GM12878 (cell line): Measurements from ENCODE around the gene BOD1L1. TPM values are rescaled to one million over a fixed set of nuclear protein-coding genes. Genes with fewer than 3 reads are reported as not detected.

Source experiments
- ATAC-seq: fragments of 200-7000 bp; cut with Tn5 transposase; 3 replicates; pipeline ENCODE4 v1.9.1; 2020; ENCODE audit warnings: mild to moderate bottlenecking, moderate library complexity
- BruUV-seq: library from RNA; stranded (reverse); fragments of 400-500 nt; replicated peaks from 2 replicates; lab custom pipeline; 2021; lab: Mats Ljungman, UMichigan
- CTCF ChIA-PET: fragments of 300-600 bp; sonication (Branson Sonifier 250); formaldehyde crosslinking; extraction: SDS; loops from one replicate; lab custom pipeline; 2021; ENCODE audit warnings: inconsistent platforms; lab: Yijun Ruan, JAX
- POLR2A ChIA-PET: fragments of 350-600 bp; formaldehyde crosslinking; extraction: SDS; loops from one replicate; lab custom pipeline; 2021; ENCODE audit warnings: inconsistent platforms; lab: Charles Lee
- RAD21 ChIA-PET: fragments of 300-600 bp; sonication (Branson Sonifier 250); formaldehyde crosslinking; loops from one replicate; lab custom pipeline; 2023; ENCODE audit warnings: antibody characterized with exemption; ENCODE audit not compliant: unreplicated experiment; lab: Charles Lee
- SMC1A ChIA-PET: fragments of 300-600 bp; sonication (Branson Sonifier 250); formaldehyde crosslinking; loops from one replicate; lab custom pipeline; 2023; ENCODE audit not compliant: unreplicated experiment, uncharacterized antibody; lab: Charles Lee
- DNase-seq: peaks from one replicate; pipeline ENCODE4 v3.0.0-alpha.2; 2011; ENCODE audit warnings: low read depth, low spot score
- FAIRE-seq: peaks from 3 replicates; lab custom pipeline; 2011; peaks lifted over from hg19 to GRCh38; lab: Jason Lieb, UNC
- H2AFZ ChIP-seq: 2 replicates; pipeline ENCODE4 v1.6.0; 2011; ENCODE audit warnings: low read depth, low read length, control low read depth; ENCODE audit not compliant: control insufficient read depth
- H3K27ac ChIP-seq: 2 replicates; pipeline ENCODE4 v1.5.1; 2011; ENCODE audit warnings: control low read depth; ENCODE audit not compliant: control insufficient read depth, insufficient read depth
- H3K27me3 ChIP-seq, 2 experiments: replicated peaks in 1 of 2; 2 replicates each; pipeline versions ENCODE4 v1.6.0 to v1.6.1; 2011; ENCODE audit warnings: low read length in 1 of 2; ENCODE audit not compliant: control insufficient read depth in 2 of 2, insufficient read depth in 2 of 2
- H3K36me3 ChIP-seq, 2 experiments: 2 replicates each; pipeline ENCODE4 v1.5.1; 2011; ENCODE audit warnings: low read length in 1 of 2; ENCODE audit not compliant: control insufficient read depth in 2 of 2, insufficient read depth in 2 of 2
- H3K4me1 ChIP-seq: 2 replicates; pipeline ENCODE4 v1.6.1; 2011; ENCODE audit warnings: mild to moderate bottlenecking, low read length, moderate library complexity, mixed read lengths; ENCODE audit not compliant: control insufficient read depth, insufficient read depth
- H3K4me2 ChIP-seq: 2 replicates; pipeline ENCODE4 v1.6.0; 2011; ENCODE audit warnings: control low read depth; ENCODE audit not compliant: control insufficient read depth, insufficient read depth
- H3K4me3 ChIP-seq: fragments of 200-600 bp; sonication (generic); 2 replicates; pipeline ENCODE4 v1.5.1; 2016
- H3K79me2 ChIP-seq: 2 replicates; pipeline ENCODE4 v1.6.0; 2011; ENCODE audit warnings: low read length; ENCODE audit not compliant: control insufficient read depth, insufficient read depth
- H3K9ac ChIP-seq: 2 replicates; pipeline ENCODE4 v1.8.0; 2011; ENCODE audit warnings: low read length, control low read depth, mixed read lengths; ENCODE audit not compliant: control insufficient read depth, insufficient read depth
- H3K9me3 ChIP-seq: replicated peaks from 3 replicates; pipeline ENCODE4 v1.5.1; 2011; ENCODE audit warnings: mild to moderate bottlenecking, low read length; ENCODE audit not compliant: control insufficient read depth, insufficient read depth
- H4K20me1 ChIP-seq: 2 replicates; pipeline ENCODE4 v1.6.0; 2011; ENCODE audit not compliant: control insufficient read depth, insufficient read depth
- CHD2 ChIP-seq: IDR thresholded peaks from 2 replicates; pipeline ENCODE4 v1.6.1; 2011; ENCODE audit warnings: low read depth, low read length, improper control_type of control experiment, borderline replicate concordance
- CREB1 ChIP-seq: IDR thresholded peaks from 2 replicates; pipeline ENCODE4 v1.6.1; 2012; ENCODE audit warnings: low read depth, mild to moderate bottlenecking, inconsistent platforms
- CREM ChIP-seq: IDR thresholded peaks from 2 replicates; pipeline ENCODE4 v1.6.1; 2014; ENCODE audit warnings: antibody characterized with exemption, low read depth
- HCFC1 ChIP-seq: fragments of 150-350 bp; IDR thresholded peaks from 2 replicates; pipeline ENCODE4 v1.6.1; 2014; ENCODE audit warnings: low read length
- IRF3 ChIP-seq: fragments of 450-650 bp; IDR thresholded peaks from 2 replicates; pipeline ENCODE4 v1.6.1; 2014; ENCODE audit warnings: mild to moderate bottlenecking
- JUND ChIP-seq: IDR thresholded peaks from 2 replicates; pipeline ENCODE4 v1.6.1; 2012; ENCODE audit warnings: low read depth, mild to moderate bottlenecking, low read length, improper control_type of control experiment, moderate library complexity
- KLF5 ChIP-seq: fragments of 450-650 bp; IDR thresholded peaks from 2 replicates; pipeline ENCODE4 v1.6.1; 2014; ENCODE audit warnings: mild to moderate bottlenecking; ENCODE audit not compliant: partially characterized antibody
- LARP7 ChIP-seq: fragments of 450-650 bp; IDR thresholded peaks from 2 replicates; pipeline ENCODE4 v1.6.1; 2017; ENCODE audit warnings: mild to moderate bottlenecking
- MTA2 ChIP-seq: fragments of 450-650 bp; IDR thresholded peaks from 2 replicates; pipeline ENCODE4 v1.6.1; 2016; ENCODE audit warnings: low read depth, mild to moderate bottlenecking, moderate library complexity
- NFYA ChIP-seq: IDR thresholded peaks from 2 replicates; pipeline ENCODE4 v1.6.1; 2011; ENCODE audit warnings: low read depth, mild to moderate bottlenecking, low read length, improper control_type of control experiment, borderline replicate concordance
- PML ChIP-seq: IDR thresholded peaks from 2 replicates; pipeline ENCODE4 v1.6.1; 2012; ENCODE audit warnings: low read length, inconsistent platforms
- POLR2A ChIP-seq: IDR thresholded peaks from 2 replicates; pipeline ENCODE4 v1.6.1; 2011; ENCODE audit warnings: low read depth, mild to moderate bottlenecking, low read length
- POU2F2 ChIP-seq: IDR thresholded peaks from 3 replicates; pipeline ENCODE4 v1.6.1; 2011; ENCODE audit warnings: low read depth, mild to moderate bottlenecking, low read length, borderline replicate concordance
- RAD21 ChIP-seq: IDR thresholded peaks from 2 replicates; pipeline ENCODE4 v1.6.1; 2011; ENCODE audit warnings: mild to moderate bottlenecking, low read depth, low read length, moderate library complexity; ENCODE audit not compliant: insufficient read depth
- REST ChIP-seq: IDR thresholded peaks from 2 replicates; pipeline ENCODE4 v1.6.1; 2012; ENCODE audit warnings: mild to moderate bottlenecking, low read depth, low read length
- SKIL ChIP-seq: fragments of 450-650 bp; IDR thresholded peaks from 2 replicates; pipeline ENCODE4 v1.6.1; 2017; ENCODE audit warnings: mild to moderate bottlenecking, low read depth, inconsistent platforms; ENCODE audit not compliant: poor library complexity, severe bottlenecking
- SMAD1 ChIP-seq: fragments of 450-650 bp; IDR thresholded peaks from 2 replicates; pipeline ENCODE4 v1.6.1; 2018; ENCODE audit warnings: mild to moderate bottlenecking, low read depth; ENCODE audit not compliant: partially characterized antibody
- STAT3 ChIP-seq: IDR thresholded peaks from 2 replicates; pipeline ENCODE4 v1.6.1; 2011; ENCODE audit warnings: low read depth, low read length, improper control_type of control experiment
- WGBS: methylation state at CpG from one replicate; pipeline ENCODE4 v1.1.6; 2016; ENCODE audit warnings: low lambda C conversion rate; ENCODE audit not compliant: insufficient replicate concordance, insufficient coverage; ENCODE audit errors: missing lambda C conversion rate; 5-methylcytosine and 5-hydroxymethylcytosine counted together
- in situ Hi-C: fragments of 300-500 bp; cut with MboI; formaldehyde crosslinking; loops from 9 replicates; pipeline ENCODE4 v1.14.3; 2018; ENCODE audit warnings: mixed read lengths
- intact Hi-C: fragments of 100-400 bp; cut with micrococcal nuclease; formaldehyde crosslinking; loops from one replicate; pipeline ENCODE4 v1.14.2; 2022; ENCODE audit not compliant: unreplicated experiment
- polyA plus RNA-seq, 11 experiments: library from polyadenylated mRNA; depleted of rRNA in 4 of 11; unstranded in 6 of 11; stranded (reverse) in 5 of 11; fragments of >200 nt; fragmentation: Nextera tagmentation in 4 of 11; fragmentation: Illumina TruSeq in 1 of 11; extraction: Ambion mirVana in 4 of 11; extraction: Trizol in 1 of 11; gene quantifications; 1 replicate in 1 of 11; 2 replicates in 10 of 11; pipeline versions ENCODE4 v1.2.1 to v1.2.3, GENCODE V29; 2011 to 2016; ENCODE audit warnings: inconsistent platforms in 2 of 11, missing spikeins in 2 of 11, low read depth in 1 of 11
- total RNA-seq, 4 experiments: library from RNA; depleted of rRNA in 3 of 4; stranded (reverse); fragments of >200 nt in 3 of 4; fragmentation: Illumina TruSeq in 1 of 4; extraction: Trizol in 1 of 4; gene quantifications; 2 replicates each; pipeline versions ENCODE4 v1.2.1 to v1.2.3, GENCODE V29; 2013 to 2021

The BOD1L1 gene
- total and polyA plus RNA-seq, 10 of the 15 experiments (the other 5 are each of a cell fraction or from before 2014, with no cell fraction given): 6.8 to 41.6 (median 24.3) TPM

GRCh38 chr4:13536607-13537006 is 90.9 kb downstream of the BOD1L1 start:
- ATAC-seq: no peak
- POLR2A ChIA-PET: no interaction called here
- no peak overlapping the region for H3K4me3 ChIP-seq
- H3K36me3 ChIP-seq: no peaks in the 10 kb centered on the region
- RAD21 ChIA-PET: no interaction called here
- SMC1A ChIA-PET: no interaction called here
- H3K9me3 ChIP-seq: no peaks in the 10 kb centered on the region; the same call in 1 of the 3 replicates
- H3K9ac ChIP-seq: no peak overlapping the region
- H4K20me1 ChIP-seq: no peaks in the 10 kb centered on the region
- WGBS: 24% methylated on average over 6 of the region's 6 CpGs
- no peak overlapping the region for H2AFZ ChIP-seq
- H3K79me2 ChIP-seq: no peaks in the 10 kb centered on the region
- peaks cover 21 to 43% of the 10 kb centered on the region in 2 experiments for H3K27me3 ChIP-seq
- no TSS peak for BruUV-seq
- in situ Hi-C loops: loop anchor here (25.0 kb wide), 1 partner anchor 1774 kb away; no protein-coding TSS in a partner anchor
- H3K4me1 ChIP-seq: no peaks in the 10 kb centered on the region
- CTCF ChIA-PET: no interaction called here
- no peak for FAIRE-seq
- no peak overlapping the region for H3K27ac ChIP-seq
- no peak for DNase-seq
- H3K4me2 ChIP-seq: no peak overlapping the region
- intact Hi-C loops: no loop called here
- TF ChIP-seq JUND: no peak
- TF ChIP-seq POU2F2: no peak
- no peak for TF ChIP-seq REST
- no peak for TF ChIP-seq PML
- no peak for TF ChIP-seq KLF5
- no peak for TF ChIP-seq CHD2
- no peak for TF ChIP-seq CREM
- no peak for TF ChIP-seq MTA2
- TF ChIP-seq SMAD1: no peak
- no peak for TF ChIP-seq CREB1
- no peak for TF ChIP-seq HCFC1
- TF ChIP-seq STAT3: no peak
- TF ChIP-seq SKIL: no peak
- TF ChIP-seq LARP7: no peak
- no peak for TF ChIP-seq RAD21
- TF ChIP-seq NFYA: no peak
- no peak for TF ChIP-seq IRF3
- no peak for TF ChIP-seq POLR2A
